ENCODE measurements around the gene PPARGC1A. TPM values are rescaled to one million over a fixed set of nuclear protein-coding genes. Genes with fewer than 3 reads are reported as not detected.

Gene PPARGC1A
- total RNA-seq, 1 donor = 0.52 TPM

DNA sequence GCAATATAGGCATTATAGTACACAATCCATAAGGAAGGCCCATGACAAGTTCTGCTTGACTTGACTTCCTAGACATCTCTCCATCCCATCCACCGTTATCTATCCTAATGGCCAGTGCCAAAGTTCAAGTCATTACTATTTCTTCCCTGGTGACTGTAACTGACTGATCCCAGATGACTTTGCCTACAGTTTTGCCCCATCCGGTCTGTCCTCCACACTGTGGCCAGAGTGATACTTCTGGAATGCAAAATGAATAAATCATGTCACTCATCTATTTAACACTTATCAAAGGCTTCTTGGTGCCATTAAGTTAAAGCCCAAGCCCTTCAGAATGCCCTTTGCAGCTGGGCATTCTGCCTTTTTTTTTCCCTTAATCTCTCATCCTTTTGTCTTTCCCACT is 130.8 kb downstream of the PPARGC1A start:
- no peaks in the 10 kb centered on the region for H3K4me1 ChIP-seq (ENCODE audit: insufficient read depth, low read length)
- no peaks in the 10 kb centered on the region for H3K27me3 ChIP-seq (ENCODE audit: insufficient read depth, low read length)
- no peaks in the 10 kb centered on the region for H3K9me3 ChIP-seq (ENCODE audit: low read depth, low read length)
- no peak overlapping the region for H3K4me3 ChIP-seq (ENCODE audit: low read length)

DNA sequence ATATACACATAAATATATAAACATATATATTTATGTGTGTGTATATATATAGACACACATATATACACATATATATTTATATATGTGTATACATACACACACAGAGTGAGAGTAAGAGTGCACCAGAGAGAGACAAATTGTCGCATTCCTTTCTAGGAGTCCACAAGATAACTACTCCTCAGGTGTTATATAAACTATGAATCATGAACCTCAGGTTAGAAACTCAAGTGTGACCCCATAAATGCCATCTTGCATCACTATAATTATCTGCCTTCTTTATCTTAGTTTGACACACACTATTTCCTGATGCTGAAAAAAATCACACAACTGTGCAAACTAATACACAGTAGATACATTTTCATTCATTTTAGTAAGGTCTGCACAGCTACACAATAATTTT is 135.2 kb downstream of the PPARGC1A start:
- Histone ChIP-seq H3K4me3 (ENCODE audit: low read length) (no peak overlapping the region), H3K27me3 (ENCODE audit: insufficient read depth, low read length) (no peaks in the 10 kb centered on the region), H3K4me1 (ENCODE audit: insufficient read depth, low read length) (no peaks in the 10 kb centered on the region), H3K9me3 (ENCODE audit: low read depth, low read length) (no peaks in the 10 kb centered on the region)

DNA sequence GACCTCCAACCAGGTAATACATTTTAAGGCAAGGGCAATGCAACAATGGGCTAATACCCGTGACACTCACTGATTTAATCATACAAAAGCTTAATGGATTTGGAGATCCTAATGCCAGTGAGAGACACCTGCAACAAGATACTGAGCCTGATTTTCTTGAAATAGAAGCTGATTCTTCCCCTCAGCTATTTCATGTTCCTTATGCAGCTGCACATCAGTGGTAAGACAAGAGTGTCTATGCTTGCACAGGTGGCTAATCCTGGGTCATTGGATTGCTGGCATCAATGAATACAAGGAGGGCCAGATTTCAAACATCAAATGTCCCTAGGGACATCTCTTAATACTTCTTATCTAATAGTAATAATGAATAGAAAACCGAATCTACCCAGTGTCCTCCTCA is 139.7 kb downstream of the PPARGC1A start:
- no peaks in the 10 kb centered on the region for H3K27me3 ChIP-seq (ENCODE audit: insufficient read depth, low read length)
- H3K4me3 ChIP-seq (ENCODE audit: low read length) = no peak overlapping the region
- no peaks in the 10 kb centered on the region for H3K9me3 ChIP-seq (ENCODE audit: low read depth, low read length)
- H3K4me1 ChIP-seq (ENCODE audit: insufficient read depth, low read length) = no peaks in the 10 kb centered on the region

DNA sequence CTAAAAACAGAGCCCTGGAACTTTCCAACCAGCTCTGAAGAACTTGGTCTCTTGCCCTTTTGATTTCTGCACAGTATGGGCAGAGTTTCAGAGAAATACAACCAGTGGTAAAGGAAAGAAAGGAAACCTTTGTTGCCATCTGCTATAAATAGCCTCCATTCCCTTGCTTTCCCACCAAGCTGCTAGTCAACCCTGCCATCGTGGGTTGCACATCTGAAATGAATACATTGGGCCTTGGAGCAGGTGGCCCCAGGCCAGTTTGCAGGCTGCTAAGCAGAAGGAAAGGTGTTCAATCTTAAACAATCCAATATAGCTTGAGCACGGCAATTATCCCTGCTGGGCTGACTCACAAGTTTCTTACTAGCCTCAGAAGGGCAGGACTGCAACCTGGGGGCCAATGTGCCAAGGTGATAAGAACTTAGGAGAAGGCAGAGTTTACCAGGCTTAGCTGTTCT is 142.5 kb downstream of the PPARGC1A start:
- no peaks in the 10 kb centered on the region for H3K4me1 ChIP-seq (ENCODE audit: insufficient read depth, low read length)
- H3K9me3 ChIP-seq (ENCODE audit: low read depth, low read length) = no peaks in the 10 kb centered on the region
- no peaks in the 10 kb centered on the region for H3K27me3 ChIP-seq (ENCODE audit: insufficient read depth, low read length)
- no peak overlapping the region for H3K4me3 ChIP-seq (ENCODE audit: low read length)

DNA sequence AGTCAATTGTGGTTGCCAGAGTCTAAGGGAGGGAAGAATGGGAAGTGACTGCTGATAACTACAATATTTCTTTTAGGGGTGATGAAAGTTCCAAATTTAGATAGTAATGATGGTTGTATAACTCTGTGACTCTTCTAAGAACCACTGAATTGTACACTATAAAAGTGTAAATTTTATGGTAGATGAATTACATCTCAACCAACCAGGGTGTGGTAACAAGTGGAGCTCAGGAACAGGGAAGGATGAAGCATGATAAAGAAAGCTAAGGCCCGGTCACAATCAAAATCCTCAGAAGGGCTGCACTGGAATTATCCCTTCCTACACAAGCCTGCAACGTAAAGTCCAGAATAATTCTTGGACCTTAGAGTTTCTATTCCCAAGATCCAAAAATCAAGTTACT is 143.2 kb downstream of the PPARGC1A start:
- H3K27me3 ChIP-seq (ENCODE audit: insufficient read depth, low read length) = no peaks in the 10 kb centered on the region
- H3K4me1 ChIP-seq (ENCODE audit: insufficient read depth, low read length) = no peaks in the 10 kb centered on the region
- no peaks in the 10 kb centered on the region for H3K9me3 ChIP-seq (ENCODE audit: low read depth, low read length)
- H3K4me3 ChIP-seq (ENCODE audit: low read length) = no peak overlapping the region

DNA sequence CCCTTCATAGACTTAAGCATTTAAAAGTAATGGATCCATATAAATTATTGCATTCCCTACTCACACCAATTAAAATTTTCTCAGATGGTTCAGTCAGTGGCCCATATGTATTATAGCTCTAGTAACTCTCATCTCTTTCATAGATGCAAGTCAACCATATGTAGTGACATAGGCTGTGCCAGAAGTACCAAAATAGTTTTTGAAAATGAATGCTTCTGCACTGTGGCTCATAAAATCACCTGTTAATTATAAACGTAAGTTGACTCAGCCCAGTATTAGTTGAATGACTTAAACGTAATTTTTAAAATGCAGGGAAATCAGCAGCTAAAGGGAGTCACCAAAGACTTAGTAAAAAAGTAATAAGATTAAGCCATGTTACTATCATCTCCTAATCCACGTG is 143.8 kb downstream of the PPARGC1A start:
- Histone ChIP-seq H3K9me3 (ENCODE audit: low read depth, low read length) (no peaks in the 10 kb centered on the region), H3K4me3 (ENCODE audit: low read length) (no peak overlapping the region), H3K4me1 (ENCODE audit: insufficient read depth, low read length) (no peaks in the 10 kb centered on the region), H3K27me3 (ENCODE audit: insufficient read depth, low read length) (no peaks in the 10 kb centered on the region)

DNA sequence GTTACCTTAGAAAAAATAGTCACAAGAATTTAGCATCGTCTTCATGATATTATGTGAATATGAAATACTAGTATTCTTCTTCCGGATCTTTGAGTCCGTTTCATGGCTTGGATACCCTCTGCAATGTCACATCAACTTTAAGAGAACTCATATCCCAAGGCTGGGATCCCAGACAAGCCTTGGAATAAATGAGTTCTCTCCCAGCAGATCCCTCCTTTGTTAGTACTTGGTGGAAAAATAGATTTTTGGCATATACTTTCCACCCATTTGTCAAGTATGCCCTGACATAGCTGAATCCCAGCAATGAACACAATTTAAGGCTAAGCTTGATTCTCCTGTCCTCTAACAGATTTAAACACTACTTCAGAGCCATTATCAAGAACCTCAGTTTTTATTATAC is 144.5 kb downstream of the PPARGC1A start:
- H3K4me3 ChIP-seq (ENCODE audit: low read length) = no peak overlapping the region
- H3K4me1 ChIP-seq (ENCODE audit: insufficient read depth, low read length) = no peaks in the 10 kb centered on the region
- no peaks in the 10 kb centered on the region for H3K9me3 ChIP-seq (ENCODE audit: low read depth, low read length)
- H3K27me3 ChIP-seq (ENCODE audit: insufficient read depth, low read length) = no peaks in the 10 kb centered on the region

Data from mononuclear cell (primary cell).